ENCODE data around the gene KMT2C.
"Not testable (repeated sequence)": the region's sequence is repeated elsewhere in the genome, so short reads cannot be mapped to it uniquely, and the experiment has no call there.

Gene KMT2C

GRCh38 chr7:152262146-152262545 lies 173.7 kb downstream of the KMT2C start:
- H3K4me3 ChIP-seq (ENCODE audit: low read length); DNase-seq (ENCODE audit: low read depth): not testable (repeated sequence)

DNA sequence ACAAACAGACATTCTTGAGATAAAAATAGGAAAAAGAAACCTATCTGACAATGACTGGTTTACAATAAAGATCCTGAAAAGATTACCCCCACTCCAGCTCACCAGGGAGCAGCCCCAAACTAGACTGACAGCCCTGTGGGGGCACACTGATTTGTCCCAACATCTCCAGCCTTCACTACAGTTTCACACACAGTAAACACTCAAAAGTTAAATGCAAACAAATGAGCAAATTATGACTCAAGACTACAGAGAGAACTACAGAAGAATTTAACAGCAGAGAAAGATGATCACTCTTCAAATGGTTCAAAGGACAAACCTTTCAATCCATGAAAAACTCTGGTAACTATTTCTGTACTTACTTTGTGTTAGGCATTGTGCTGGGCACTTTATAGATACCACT lies 176.2 kb downstream of the KMT2C start:
- peak; percentile 10 for DNase-seq (ENCODE audit: low read depth)

DNA sequence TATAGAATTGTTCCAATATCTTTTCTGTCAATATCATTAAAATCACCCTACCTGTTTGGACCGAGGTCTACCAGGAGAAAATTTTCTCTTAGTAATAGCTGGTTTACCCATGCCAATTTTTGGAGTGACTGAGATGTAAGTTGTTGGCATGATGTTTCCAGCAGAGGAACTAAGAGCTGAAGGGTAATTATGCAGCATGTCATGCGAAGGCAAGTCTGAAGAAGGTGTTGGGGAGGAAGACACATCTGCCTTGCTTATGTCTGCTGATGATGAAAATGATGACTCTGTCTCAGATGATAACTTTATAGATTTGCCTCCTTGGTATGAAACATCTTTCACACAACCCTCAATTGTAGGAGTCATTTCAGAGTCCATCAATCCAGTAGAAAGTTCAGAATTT lies 188.0 kb downstream of the KMT2C start:
- not testable (repeated sequence) for H3K4me3 ChIP-seq (ENCODE audit: low read length); DNase-seq (ENCODE audit: low read depth)

More for the DNA sequence above, 176.2 kb downstream of the KMT2C start:
- H3K4me3 ChIP-seq (ENCODE audit: low read length): not testable (repeated sequence)

GRCh38 chr7:152245417-152245816 lies 190.4 kb downstream of the KMT2C start:
- DNase-seq (ENCODE audit: low read depth): not testable (repeated sequence)

DNA sequence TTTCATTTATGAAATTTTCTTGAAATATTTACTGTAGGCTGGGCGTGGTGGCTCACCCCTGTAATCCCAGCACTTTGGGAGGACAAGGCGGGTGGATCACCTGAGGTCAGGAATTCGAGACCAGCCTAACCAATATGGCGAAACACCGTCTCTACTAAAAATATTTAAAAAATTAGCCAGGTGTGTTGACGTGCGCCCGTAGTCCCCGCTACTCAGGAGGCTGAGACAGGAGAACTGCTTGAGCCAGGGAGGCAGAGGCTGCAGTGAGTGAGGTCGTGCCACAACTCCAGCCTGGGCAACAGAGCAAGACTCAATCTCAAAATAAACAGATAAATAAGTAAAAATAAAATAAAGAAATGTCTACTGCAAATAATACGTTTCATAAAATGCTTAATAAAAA lies 192.3 kb downstream of the KMT2C start:
- not testable (repeated sequence) for DNase-seq (ENCODE audit: low read depth); H3K4me3 ChIP-seq (ENCODE audit: low read length)

More at GRCh38 chr7:152245417-152245816, 190.4 kb downstream of the KMT2C start:
- not testable (repeated sequence) for H3K4me3 ChIP-seq (ENCODE audit: low read length)

GRCh38 chr7:152241301-152241700 lies 194.5 kb downstream of the KMT2C start:
- H3K4me3 ChIP-seq (ENCODE audit: low read length); DNase-seq (ENCODE audit: low read depth): not testable (repeated sequence)

DNA sequence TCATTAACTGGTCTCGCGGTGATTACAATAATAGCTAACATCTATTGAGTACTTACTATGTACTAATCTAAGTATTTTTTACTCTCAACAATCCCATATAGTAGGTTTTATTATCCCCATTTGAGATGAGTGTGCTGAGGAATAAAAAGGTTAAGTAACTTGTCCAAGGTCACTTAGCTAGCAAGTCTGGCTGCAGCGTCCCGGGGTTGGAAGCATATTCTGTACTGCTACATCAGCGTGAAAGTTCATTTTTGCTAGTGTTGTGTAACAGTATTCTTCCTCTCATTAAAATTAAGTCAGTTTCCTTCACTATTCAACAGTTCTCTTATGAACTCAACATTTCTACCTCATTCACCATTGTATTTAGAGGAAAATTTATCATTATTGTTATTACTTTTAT lies 199.5 kb downstream of the KMT2C start:
- H3K4me3 ChIP-seq (ENCODE audit: low read length): not testable (repeated sequence)

DNA sequence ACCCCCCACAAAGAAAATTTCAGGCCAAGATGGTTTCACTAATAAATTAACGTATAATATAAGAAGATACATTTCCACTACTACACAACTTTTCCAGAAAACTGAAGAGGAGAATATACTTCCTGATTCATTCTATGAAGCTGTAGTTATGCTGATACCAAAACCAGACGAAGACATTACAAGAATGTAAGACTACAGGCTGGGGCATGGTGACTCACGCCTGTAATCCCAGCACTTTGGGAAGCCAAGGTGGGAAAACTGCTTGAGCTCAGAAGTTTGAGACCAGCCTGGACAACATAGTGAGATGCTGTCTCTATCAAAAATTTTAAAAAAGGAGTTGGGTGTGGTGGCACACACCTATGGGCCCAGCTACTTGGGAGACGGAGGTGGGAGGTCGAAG lies 201.4 kb downstream of the KMT2C start:
- peak; percentile 36 for DNase-seq (ENCODE audit: low read depth)
- not testable (repeated sequence) for H3K4me3 ChIP-seq (ENCODE audit: low read length)

More for the DNA sequence above, 199.5 kb downstream of the KMT2C start:
- not testable (repeated sequence) for DNase-seq (ENCODE audit: low read depth)

DNA sequence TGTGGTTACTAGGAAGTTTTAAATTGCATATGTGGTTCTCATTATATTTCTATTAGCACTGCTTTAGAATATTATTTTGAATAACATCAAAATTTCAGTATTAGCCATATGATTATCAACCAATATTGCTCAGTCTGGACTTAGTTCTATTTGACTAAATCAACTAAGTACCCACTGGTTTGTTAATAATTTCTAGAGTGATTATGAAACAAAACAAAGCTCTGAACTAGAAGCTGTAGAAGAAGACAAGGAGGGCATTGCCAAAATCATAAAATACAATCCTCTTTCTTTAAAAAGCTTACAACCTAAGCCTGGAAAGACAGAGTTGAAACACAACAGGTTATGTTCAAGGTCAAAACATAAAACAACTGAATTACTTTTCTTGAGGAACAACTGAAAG lies 204.7 kb downstream of the KMT2C start:
- H3K4me3 ChIP-seq (ENCODE audit: low read length): no peak overlapping the region
- no peak for DNase-seq (ENCODE audit: low read depth)
- no peak for TF ChIP-seq CTCF (IDR thresholded peaks at IDR 0.05; ENCODE audit: insufficient read depth, low read depth, low read length, missing control alignments)

DNA sequence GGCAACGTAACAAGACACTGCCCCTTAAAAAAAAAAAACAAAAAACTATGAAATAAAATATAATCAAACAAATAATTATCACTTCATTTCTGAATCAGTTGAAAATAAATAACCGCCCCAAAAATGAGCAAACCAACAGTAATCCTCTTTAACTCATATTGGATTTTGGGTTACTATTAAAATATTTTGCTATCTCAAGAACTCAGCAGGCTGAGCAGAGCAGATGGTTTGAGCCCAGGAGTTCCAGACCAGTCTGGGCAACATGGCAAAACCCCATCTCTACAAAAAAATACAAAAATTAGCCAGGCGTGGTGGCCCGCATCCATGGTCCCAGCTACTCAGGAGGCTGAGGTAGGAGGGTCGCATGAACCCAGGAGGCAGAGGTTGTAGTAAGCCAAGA lies 216.2 kb downstream of the KMT2C start:
- H3K4me3 ChIP-seq (ENCODE audit: low read length); DNase-seq (ENCODE audit: low read depth): not testable (repeated sequence)

DNA sequence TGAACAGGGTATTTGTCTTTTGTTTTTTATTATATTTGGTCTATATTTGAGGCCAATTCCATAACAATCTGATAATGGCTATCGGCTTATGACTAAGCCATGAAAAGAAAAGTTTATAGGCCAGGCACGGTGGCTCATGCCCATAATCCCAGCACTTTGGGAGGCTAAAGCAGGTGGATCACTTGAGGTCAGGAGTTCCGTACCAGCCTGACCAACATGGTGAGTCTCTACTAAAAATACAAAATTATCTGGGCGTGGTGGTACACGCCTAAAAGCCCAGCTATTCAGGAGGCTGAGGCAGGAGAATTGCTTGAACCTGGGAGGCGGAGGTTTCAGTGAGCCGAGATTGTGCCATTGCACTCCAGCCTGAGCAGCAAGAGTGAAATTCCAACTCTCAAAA lies 227.0 kb downstream of the KMT2C start:
- H3K4me3 ChIP-seq (ENCODE audit: low read length); DNase-seq (ENCODE audit: low read depth): not testable (repeated sequence)

GRCh38 chr7:152204417-152204816 lies 231.4 kb downstream of the KMT2C start:
- H3K4me3 ChIP-seq (ENCODE audit: low read length); DNase-seq (ENCODE audit: low read depth): not testable (repeated sequence)

DNA sequence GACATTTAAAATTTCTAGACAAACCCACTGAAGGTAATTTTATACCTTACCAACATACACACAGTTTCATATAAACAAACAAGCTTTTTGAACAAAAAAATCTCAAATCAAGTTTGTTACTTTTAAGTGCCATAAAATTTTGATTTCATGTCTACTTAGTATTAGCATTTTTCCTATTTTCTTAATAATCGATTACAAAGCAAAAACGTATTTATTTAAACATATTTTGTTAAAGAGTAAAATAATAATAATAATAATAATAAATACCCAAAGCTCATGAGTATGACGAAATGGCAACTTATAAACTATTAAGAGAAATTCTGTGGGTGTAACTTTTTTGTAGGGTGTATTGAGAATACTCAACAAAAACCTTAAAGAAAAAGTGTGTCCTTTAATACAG lies 232.7 kb downstream of the KMT2C start:
- no peak overlapping the region for H3K4me3 ChIP-seq (ENCODE audit: low read length)
- no peak for DNase-seq (ENCODE audit: low read depth)
- TF ChIP-seq CTCF (IDR thresholded peaks at IDR 0.05; ENCODE audit: insufficient read depth, low read depth, low read length, missing control alignments): no peak

GRCh38 chr7:152202056-152202455 lies 233.7 kb downstream of the KMT2C start:
- H3K4me3 ChIP-seq (ENCODE audit: low read length): no peak overlapping the region
- DNase-seq (ENCODE audit: low read depth): peak; percentile 34
- TF ChIP-seq CTCF (IDR thresholded peaks at IDR 0.05; ENCODE audit: insufficient read depth, low read depth, low read length, missing control alignments): no peak
